Measurements from ENCODE around the gene NOS3. TPM values are rescaled to one million over a fixed set of nuclear protein-coding genes. Genes with fewer than 3 reads are reported as not detected.
"Not testable (repeated sequence)": the region's sequence is repeated elsewhere in the genome, so short reads cannot be mapped to it uniquely, and the experiment has no call there.

Gene NOS3
- total RNA-seq, 1 experiment from 2014 or later = 16.5 TPM

GRCh38 chr7:151028131-151028947 is 37.5 kb downstream of the NOS3 start, which contains the start of gene ABCB8:
TSS of gene ABCB8 (plus strand) at chr7:151028450. CDS start at chr7:151028516, 66 bp downstream.
- H3K36me3 ChIP-seq (replicated peaks; ENCODE audit: control insufficient read depth, insufficient read depth, low read length) = no peaks in the 10 kb centered on the region
- H3K27me3 ChIP-seq (ENCODE audit: control insufficient read depth, insufficient read depth, low read length) = no peaks in the 10 kb centered on the region; the same call in 1 of the 2 replicates
- DNase-seq = peak; percentile 100
- H3K4me3 ChIP-seq (ENCODE audit: insufficient read depth, low read depth, low read length) = peak within 1 kb of the TSS; percentile 80

DNA sequence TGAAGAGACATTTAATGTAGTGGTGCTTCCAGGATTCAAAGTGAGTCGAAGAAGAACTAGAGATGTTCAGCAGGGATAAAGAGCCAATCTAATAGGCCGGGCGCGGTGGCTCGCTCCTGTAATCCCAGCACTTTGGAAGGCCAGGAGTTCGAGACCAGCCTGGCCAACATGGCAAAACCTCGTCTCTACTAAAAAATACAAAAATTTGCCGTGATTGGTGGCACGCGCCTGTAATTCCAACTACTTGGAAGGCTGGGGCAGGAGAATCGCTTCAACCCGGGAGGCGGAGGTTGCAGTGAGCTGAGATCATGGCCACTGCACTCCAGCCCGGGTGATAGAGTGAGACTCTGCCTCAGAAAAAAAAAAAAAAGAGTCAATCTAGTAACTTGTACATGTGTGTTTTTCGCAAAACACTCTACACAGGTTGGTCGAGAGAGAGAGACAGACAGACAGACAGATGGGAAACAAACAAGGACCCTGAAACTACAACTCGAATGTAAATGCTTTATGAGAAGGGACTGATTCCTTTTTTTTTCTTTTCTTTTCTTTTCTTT is 38.2 kb downstream of the NOS3 start:
- no peak for DNase-seq
- no peaks in the 10 kb centered on the region for H3K36me3 ChIP-seq (replicated peaks; ENCODE audit: control insufficient read depth, insufficient read depth, low read length)
- H3K27me3 ChIP-seq (ENCODE audit: control insufficient read depth, insufficient read depth, low read length) = no peaks in the 10 kb centered on the region; the same call in 1 of the 2 replicates
- H3K4me3 ChIP-seq (ENCODE audit: insufficient read depth, low read depth, low read length) = peak overlapping the region; percentile 80

DNA sequence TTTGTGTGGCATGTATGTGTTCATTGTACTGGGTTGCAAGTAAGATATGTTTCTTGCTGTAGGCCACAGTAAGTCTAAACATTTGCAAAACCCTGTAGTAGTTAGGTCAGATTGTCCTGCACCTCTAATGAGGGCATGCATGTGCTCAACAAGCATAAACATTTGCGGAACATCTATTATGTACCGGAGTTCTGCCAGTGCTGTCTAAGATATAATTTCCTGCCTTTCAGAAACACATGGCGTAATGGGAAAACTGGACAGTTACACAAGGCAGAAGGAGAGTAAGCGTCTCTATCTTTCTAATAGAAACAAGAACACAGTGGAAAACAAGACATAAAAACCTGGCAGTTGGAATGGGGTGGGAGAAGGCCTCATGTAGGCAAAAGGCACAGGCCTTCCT is 40.2 kb downstream of the NOS3 start:
- Histone ChIP-seq H3K36me3 (replicated peaks; ENCODE audit: control insufficient read depth, insufficient read depth, low read length) (no peaks in the 10 kb centered on the region; the same call in none of the 2 replicates), H3K4me3 (ENCODE audit: insufficient read depth, low read depth, low read length) (no peak overlapping the region), H3K27me3 (ENCODE audit: control insufficient read depth, insufficient read depth, low read length) (no peaks in the 10 kb centered on the region)
- DNase-seq = no peak

- DNase-seq = peak; percentile 81
These were observed 42.4 kb downstream of the NOS3 start for GRCh38 chr7:151032936-151033863.

GRCh38 chr7:151033864-151034249 is 43.0 kb downstream of the NOS3 start:
- Histone ChIP-seq H3K27me3 (ENCODE audit: control insufficient read depth, insufficient read depth, low read length) (no peaks in the 10 kb centered on the region), H3K4me3 (ENCODE audit: insufficient read depth, low read depth, low read length) (no peak overlapping the region), H3K36me3 (replicated peaks; ENCODE audit: control insufficient read depth, insufficient read depth, low read length) (no peaks in the 10 kb centered on the region; the same call in none of the 2 replicates)
- no peak for DNase-seq

More at GRCh38 chr7:151032936-151033863, 42.4 kb downstream of the NOS3 start:
- no peak overlapping the region for H3K4me3 ChIP-seq (ENCODE audit: insufficient read depth, low read depth, low read length)
- no peaks in the 10 kb centered on the region; the same call in none of the 2 replicates for H3K36me3 ChIP-seq (replicated peaks; ENCODE audit: control insufficient read depth, insufficient read depth, low read length)
- H3K27me3 ChIP-seq (ENCODE audit: control insufficient read depth, insufficient read depth, low read length) = no peaks in the 10 kb centered on the region

- Histone ChIP-seq H3K4me3 (ENCODE audit: insufficient read depth, low read depth, low read length) (no peak overlapping the region), H3K27me3 (ENCODE audit: control insufficient read depth, insufficient read depth, low read length) (no peaks in the 10 kb centered on the region), H3K36me3 (replicated peaks; ENCODE audit: control insufficient read depth, insufficient read depth, low read length) (no peaks in the 10 kb centered on the region; the same call in none of the 2 replicates)
- no peak for DNase-seq
These were observed 43.7 kb downstream of the NOS3 start for GRCh38 chr7:151034312-151035025.

DNA sequence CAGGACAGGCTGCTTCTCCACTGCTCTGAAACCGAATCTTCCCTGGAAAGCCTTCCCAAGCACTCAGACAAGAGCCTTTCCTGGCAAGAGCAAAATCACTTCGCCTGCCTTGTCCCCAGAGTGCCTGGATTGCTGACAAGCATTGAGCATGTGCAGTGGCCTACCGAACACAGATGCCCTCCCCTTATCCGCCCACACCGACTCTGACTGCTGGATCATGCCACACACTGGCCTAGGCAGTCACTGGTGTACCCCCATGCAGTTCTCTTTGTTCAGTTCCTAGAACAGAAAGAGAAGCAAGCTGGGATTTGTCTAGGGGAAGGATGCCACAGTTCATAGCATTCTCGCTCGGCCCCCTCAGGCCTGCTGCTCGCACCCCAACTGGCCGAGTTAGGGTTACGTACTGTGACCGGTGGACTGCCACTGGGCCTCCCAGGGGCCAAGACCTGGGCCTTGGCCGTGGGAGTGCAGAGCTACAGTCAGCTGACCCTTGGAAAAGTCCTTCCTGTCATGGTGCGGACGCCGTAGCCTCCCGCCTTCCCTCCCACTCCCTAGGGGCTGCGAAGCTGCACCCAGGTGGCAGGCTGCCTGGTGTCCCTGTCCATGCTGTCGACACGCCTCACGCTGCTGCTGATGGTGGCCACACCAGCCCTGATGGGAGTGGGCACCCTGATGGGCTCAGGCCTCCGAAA is 44.4 kb downstream of the NOS3 start:
- DNase-seq = no peak
- no peak overlapping the region for H3K4me3 ChIP-seq (ENCODE audit: insufficient read depth, low read depth, low read length)
- H3K36me3 ChIP-seq (replicated peaks; ENCODE audit: control insufficient read depth, insufficient read depth, low read length) = no peaks in the 10 kb centered on the region; the same call in none of the 2 replicates
- no peaks in the 10 kb centered on the region for H3K27me3 ChIP-seq (ENCODE audit: control insufficient read depth, insufficient read depth, low read length)

GRCh38 chr7:151035902-151036301 is 45.1 kb downstream of the NOS3 start:
- Histone ChIP-seq H3K4me3 (ENCODE audit: insufficient read depth, low read depth, low read length) (no peak overlapping the region), H3K36me3 (replicated peaks; ENCODE audit: control insufficient read depth, insufficient read depth, low read length) (no peaks in the 10 kb centered on the region; the same call in none of the 2 replicates), H3K27me3 (ENCODE audit: control insufficient read depth, insufficient read depth, low read length) (no peaks in the 10 kb centered on the region)
- DNase-seq = no peak

DNA sequence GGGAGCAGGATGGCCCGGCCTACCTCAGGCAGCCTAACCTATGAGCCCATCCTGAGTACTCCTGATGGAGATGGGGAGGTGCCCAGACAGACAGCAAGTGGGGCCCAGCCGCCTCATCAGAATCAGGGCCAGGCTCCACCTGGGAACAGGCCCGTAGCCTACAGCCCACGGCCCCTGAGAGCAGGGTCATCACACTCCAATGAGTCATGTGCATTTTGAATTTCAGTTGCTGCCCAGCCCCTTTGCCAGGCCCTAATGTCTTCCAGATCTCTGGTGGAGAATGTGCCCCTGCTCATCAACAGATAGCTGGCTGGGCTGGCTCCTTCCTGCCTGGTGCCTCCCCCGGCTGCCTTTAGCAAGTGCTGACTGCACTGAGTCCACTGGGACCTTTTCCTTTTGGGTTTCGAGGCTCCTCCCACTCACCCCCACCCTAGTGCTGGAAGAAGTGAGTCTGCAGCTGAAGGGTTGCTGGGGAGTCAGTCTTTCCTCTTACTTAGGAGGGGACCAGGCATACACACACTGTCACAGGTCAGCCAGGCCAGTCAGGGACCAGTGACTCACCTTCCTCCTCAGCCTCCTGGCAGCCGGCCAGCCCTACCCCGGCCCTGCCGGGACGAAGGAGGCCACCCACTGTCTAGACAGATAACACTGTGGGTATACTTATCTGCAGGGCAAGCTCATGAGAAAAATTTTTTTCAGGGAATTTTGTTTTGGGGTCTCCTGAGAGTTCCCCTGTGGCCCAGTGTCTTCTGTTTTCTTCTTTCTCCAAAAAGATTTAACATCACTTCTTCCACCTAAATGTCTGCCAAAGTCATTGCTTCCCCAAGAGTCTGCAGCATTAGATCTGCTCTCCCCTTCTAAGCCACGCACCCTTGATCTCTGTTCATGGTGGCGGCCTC is 48.4 kb downstream of the NOS3 start:
- Histone ChIP-seq H3K4me3 (ENCODE audit: insufficient read depth, low read depth, low read length) (no peak overlapping the region), H3K36me3 (replicated peaks; ENCODE audit: control insufficient read depth, insufficient read depth, low read length) (no peaks in the 10 kb centered on the region; the same call in none of the 2 replicates), H3K27me3 (ENCODE audit: control insufficient read depth, insufficient read depth, low read length) (no peaks in the 10 kb centered on the region)
- DNase-seq = no peak

DNA sequence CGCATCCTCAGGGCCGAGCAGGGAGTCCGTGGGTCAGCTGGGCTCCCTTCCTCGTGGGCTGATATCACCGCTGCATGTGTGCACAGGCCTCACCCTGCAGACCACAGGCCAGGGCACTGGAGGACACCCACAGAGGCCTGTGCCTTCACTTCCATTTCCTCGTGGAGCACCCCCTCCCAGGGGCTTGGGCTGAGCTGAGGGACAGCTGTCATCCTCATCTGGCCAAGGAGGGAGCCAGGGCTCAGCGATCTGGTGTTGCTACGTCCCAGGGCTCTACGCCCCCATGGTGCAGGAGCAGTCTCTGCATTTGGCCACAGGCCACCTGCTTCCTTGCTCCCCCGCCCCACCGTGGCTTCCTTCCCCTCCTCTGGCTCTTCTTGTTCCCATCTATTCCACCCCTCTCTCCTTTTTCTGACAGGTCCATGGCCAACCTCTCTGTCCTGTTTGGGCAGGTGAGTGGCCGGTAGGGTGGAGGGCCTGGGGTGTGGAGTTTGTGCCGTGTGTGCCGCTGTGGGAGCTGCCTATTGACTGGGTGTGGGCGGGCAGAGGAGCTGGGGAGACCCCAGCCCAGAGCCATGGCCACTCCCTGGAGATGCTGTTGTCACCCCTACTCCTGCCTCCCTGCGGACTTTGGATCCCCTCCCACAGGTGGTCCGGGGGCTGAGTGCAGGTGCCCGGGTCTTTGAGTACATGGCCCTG is 49.2 kb downstream of the NOS3 start:
- no peak overlapping the region for H3K4me3 ChIP-seq (ENCODE audit: insufficient read depth, low read depth, low read length)

DNA sequence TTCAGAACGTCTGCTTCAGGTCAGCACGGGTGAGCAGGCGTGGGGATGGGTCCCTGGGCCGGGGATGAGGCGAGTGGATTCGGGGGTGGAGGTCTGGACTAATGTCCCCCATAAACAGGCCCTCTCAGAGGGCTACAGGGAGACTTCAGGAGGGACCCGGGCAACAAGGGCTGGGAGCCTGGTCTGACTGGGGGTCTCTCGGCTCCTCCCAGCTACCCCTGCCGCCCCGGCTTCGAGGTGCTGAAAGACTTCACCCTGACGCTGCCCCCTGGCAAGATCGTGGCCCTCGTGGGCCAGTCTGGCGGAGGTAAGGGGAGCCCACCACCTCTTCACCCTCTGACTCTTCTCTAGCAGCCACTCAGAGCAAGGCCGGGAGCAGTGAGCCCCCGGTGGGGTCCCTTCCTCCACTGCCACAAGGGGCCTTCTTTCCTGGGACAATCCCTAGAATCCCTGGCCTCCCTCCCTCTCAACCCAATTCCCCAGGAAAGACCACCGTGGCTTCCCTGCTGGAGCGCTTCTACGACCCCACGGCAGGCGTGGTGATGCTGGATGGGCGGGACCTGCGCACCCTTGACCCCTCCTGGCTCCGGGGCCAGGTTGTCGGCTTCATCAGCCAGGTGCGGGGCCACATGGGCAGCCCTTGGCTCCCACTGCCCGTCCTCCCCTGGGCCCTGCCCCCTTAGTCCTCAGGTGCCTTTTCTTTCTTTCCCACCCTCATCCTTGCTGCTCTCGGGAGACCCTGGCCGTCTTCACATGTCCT is 50.0 kb downstream of the NOS3 start:
- no peak overlapping the region for H3K4me3 ChIP-seq (ENCODE audit: insufficient read depth, low read depth, low read length)
- DNase-seq = no peak
- H3K36me3 ChIP-seq (replicated peaks; ENCODE audit: control insufficient read depth, insufficient read depth, low read length) = no peaks in the 10 kb centered on the region; the same call in none of the 2 replicates
- no peaks in the 10 kb centered on the region for H3K27me3 ChIP-seq (ENCODE audit: control insufficient read depth, insufficient read depth, low read length)

More for the DNA sequence above, 49.2 kb downstream of the NOS3 start:
- DNase-seq = no peak
- Histone ChIP-seq H3K27me3 (ENCODE audit: control insufficient read depth, insufficient read depth, low read length) (no peaks in the 10 kb centered on the region), H3K36me3 (replicated peaks; ENCODE audit: control insufficient read depth, insufficient read depth, low read length) (no peaks in the 10 kb centered on the region; the same call in none of the 2 replicates)

- not testable (repeated sequence) for H3K27me3 ChIP-seq (ENCODE audit: control insufficient read depth, insufficient read depth, low read length); DNase-seq; H3K36me3 ChIP-seq (replicated peaks; ENCODE audit: control insufficient read depth, insufficient read depth, low read length); H3K4me3 ChIP-seq (ENCODE audit: insufficient read depth, low read depth, low read length)
These were observed 52.6 kb downstream of the NOS3 start for GRCh38 chr7:151043449-151043848.
